ENCODE results near the gene EVPL. TPM values are rescaled to one million over a fixed set of nuclear protein-coding genes. Genes with fewer than 3 reads are reported as not detected.
"Not testable (repeated sequence)": the region's sequence is repeated elsewhere in the genome, so short reads cannot be mapped to it uniquely, and the experiment has no call there.

The EVPL gene
- total RNA-seq, 1 experiment from 2014 or later, result 1.3 TPM

DNA sequence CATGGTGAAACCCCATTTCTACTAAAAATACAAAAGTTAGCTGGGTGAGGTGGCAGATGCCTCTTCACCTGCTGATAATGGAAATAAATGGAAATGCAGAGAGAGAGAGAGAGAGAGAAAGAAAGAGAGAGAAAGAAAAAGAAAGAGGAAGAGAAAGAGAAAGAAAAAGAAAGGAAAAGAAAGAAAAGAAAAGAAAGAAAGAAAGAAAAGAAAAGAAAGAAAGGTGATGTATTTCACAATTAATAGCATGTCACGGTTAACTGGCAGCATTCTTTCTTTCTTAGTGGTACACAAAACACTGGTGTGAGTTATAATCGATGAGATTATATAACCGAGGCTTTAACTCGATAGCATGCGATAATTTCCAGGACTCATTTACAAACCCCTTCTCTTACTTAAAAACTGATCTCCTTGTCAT lies 51.3 kb downstream of the EVPL start (continued):
- TF ChIP-seq, protein P1, sequence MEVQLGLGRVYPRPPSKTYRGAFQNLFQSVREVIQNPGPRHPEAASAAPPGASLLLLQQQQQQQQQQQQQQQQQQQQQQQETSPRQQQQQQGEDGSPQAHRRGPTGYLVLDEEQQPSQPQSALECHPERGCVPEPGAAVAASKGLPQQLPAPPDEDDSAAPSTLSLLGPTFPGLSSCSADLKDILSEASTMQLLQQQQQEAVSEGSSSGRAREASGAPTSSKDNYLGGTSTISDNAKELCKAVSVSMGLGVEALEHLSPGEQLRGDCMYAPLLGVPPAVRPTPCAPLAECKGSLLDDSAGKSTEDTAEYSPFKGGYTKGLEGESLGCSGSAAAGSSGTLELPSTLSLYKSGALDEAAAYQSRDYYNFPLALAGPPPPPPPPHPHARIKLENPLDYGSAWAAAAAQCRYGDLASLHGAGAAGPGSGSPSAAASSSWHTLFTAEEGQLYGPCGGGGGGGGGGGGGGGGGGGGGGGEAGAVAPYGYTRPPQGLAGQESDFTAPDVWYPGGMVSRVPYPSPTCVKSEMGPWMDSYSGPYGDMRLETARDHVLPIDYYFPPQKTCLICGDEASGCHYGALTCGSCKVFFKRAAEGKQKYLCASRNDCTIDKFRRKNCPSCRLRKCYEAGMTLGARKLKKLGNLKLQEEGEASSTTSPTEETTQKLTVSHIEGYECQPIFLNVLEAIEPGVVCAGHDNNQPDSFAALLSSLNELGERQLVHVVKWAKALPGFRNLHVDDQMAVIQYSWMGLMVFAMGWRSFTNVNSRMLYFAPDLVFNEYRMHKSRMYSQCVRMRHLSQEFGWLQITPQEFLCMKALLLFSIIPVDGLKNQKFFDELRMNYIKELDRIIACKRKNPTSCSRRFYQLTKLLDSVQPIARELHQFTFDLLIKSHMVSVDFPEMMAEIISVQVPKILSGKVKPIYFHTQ (CRISPR knock-in tag; IDR thresholded peaks at IDR 0.05), result no peak
- no peak for TF ChIP-seq FOXK1 (CRISPR knock-in tag; IDR thresholded peaks at IDR 0.05)
- TF ChIP-seq, protein P2, sequence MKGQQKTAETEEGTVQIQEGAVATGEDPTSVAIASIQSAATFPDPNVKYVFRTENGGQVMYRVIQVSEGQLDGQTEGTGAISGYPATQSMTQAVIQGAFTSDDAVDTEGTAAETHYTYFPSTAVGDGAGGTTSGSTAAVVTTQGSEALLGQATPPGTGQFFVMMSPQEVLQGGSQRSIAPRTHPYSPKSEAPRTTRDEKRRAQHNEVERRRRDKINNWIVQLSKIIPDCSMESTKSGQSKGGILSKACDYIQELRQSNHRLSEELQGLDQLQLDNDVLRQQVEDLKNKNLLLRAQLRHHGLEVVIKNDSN (CRISPR knock-in tag; IDR thresholded peaks at IDR 0.05), result no peak
- TF ChIP-seq, protein P3, sequence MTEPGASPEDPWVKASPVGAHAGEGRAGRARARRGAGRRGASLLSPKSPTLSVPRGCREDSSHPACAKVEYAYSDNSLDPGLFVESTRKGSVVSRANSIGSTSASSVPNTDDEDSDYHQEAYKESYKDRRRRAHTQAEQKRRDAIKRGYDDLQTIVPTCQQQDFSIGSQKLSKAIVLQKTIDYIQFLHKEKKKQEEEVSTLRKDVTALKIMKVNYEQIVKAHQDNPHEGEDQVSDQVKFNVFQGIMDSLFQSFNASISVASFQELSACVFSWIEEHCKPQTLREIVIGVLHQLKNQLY (CRISPR knock-in tag; IDR thresholded peaks at IDR 0.05), result no peak

DNA sequence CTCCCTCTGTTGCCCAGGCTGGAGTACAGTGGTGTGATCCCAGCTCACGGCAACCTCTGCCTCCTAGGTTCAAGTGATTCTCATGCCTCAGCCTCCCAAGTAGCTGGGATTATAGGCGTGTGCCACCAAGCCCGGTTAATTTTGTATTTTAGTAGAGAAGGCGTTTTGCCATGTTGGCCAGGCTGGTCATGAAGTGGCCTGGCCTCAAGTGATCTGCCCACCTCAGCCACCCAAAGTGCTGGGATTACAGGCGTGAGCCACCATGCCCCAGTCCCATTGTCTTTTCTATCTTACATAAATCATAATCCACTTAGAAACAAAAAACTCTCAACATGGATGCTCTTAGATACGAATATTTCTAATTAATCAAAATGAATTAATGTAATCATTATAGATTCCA lies 51.9 kb downstream of the EVPL start:
- H3K4me1 Mint-ChIP-seq, result peaks cover 28% of the 10 kb centered on the region
- CTCF ChIA-PET, result interaction anchor here (2.1 kb wide), 1 partner anchor 30 kb away, joined by 5 read pairs; no protein-coding TSS in a partner anchor
- H3K27ac Mint-ChIP-seq; H3K9me3 Mint-ChIP-seq; POLR2A ChIA-PET; DNase-seq (ENCODE audit: low spot score); H3K4me3 Mint-ChIP-seq; H3K27me3 Mint-ChIP-seq (ENCODE audit: low read depth); ATAC-seq: not testable (repeated sequence)
- peaks cover 32% of the 10 kb centered on the region for H3K36me3 Mint-ChIP-seq

DNA sequence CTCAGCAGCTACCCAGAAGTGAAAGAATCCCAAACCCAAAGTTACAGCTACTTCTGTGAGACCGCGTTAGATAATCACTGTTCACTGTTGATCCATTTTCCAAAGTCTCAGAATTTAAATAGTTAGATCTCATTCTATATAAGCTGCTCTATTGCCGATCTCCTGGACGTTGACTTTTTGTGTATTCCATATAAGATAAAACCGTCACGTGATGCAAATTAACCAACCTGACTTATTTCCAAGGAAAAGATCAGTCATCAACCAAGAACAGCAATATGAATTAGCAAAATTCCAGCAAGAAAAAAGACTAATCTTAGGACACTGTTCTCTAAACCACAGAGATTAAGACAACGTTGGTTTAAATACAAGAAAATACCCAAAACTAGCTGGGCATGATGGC lies 56.5 kb downstream of the EVPL start:
- Mint-ChIP-seq H3K27ac (peak overlapping the region; percentile 61), H3K4me3 (no peak overlapping the region), H3K27me3 (ENCODE audit: low read depth) (no peaks in the 10 kb centered on the region), H3K9me3 (no peaks in the 10 kb centered on the region), H3K4me1 (peaks cover 2% of the 10 kb centered on the region), H3K36me3 (peaks cover 32% of the 10 kb centered on the region)
- POLR2A ChIA-PET, result no interaction called here
- no peak for ATAC-seq
- no peak for DNase-seq (ENCODE audit: low spot score)
- TF ChIP-seq, protein P4, sequence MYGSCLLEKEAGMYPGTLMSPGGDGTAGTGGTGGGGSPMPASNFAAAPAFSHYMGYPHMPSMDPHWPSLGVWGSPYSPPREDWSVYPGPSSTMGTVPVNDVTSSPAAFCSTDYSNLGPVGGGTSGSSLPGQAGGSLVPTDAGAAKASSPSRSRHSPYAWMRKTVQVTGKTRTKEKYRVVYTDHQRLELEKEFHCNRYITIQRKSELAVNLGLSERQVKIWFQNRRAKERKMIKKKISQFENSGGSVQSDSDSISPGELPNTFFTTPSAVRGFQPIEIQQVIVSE (CRISPR knock-in tag; IDR thresholded peaks at IDR 0.05; ENCODE audit: borderline replicate concordance), result no peak
- TF ChIP-seq HMGA2 (CRISPR knock-in tag; IDR thresholded peaks at IDR 0.05), result no peak
- no peak for TF ChIP-seq EMX1 (CRISPR knock-in tag; IDR thresholded peaks at IDR 0.05)
- TF ChIP-seq, protein P5, sequence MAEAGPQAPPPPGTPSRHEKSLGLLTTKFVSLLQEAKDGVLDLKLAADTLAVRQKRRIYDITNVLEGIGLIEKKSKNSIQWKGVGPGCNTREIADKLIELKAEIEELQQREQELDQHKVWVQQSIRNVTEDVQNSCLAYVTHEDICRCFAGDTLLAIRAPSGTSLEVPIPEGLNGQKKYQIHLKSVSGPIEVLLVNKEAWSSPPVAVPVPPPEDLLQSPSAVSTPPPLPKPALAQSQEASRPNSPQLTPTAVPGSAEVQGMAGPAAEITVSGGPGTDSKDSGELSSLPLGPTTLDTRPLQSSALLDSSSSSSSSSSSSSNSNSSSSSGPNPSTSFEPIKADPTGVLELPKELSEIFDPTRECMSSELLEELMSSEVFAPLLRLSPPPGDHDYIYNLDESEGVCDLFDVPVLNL (CRISPR knock-in tag; IDR thresholded peaks at IDR 0.05; ENCODE audit: borderline replicate concordance, low read depth), result no peak
- TF ChIP-seq, protein P6, sequence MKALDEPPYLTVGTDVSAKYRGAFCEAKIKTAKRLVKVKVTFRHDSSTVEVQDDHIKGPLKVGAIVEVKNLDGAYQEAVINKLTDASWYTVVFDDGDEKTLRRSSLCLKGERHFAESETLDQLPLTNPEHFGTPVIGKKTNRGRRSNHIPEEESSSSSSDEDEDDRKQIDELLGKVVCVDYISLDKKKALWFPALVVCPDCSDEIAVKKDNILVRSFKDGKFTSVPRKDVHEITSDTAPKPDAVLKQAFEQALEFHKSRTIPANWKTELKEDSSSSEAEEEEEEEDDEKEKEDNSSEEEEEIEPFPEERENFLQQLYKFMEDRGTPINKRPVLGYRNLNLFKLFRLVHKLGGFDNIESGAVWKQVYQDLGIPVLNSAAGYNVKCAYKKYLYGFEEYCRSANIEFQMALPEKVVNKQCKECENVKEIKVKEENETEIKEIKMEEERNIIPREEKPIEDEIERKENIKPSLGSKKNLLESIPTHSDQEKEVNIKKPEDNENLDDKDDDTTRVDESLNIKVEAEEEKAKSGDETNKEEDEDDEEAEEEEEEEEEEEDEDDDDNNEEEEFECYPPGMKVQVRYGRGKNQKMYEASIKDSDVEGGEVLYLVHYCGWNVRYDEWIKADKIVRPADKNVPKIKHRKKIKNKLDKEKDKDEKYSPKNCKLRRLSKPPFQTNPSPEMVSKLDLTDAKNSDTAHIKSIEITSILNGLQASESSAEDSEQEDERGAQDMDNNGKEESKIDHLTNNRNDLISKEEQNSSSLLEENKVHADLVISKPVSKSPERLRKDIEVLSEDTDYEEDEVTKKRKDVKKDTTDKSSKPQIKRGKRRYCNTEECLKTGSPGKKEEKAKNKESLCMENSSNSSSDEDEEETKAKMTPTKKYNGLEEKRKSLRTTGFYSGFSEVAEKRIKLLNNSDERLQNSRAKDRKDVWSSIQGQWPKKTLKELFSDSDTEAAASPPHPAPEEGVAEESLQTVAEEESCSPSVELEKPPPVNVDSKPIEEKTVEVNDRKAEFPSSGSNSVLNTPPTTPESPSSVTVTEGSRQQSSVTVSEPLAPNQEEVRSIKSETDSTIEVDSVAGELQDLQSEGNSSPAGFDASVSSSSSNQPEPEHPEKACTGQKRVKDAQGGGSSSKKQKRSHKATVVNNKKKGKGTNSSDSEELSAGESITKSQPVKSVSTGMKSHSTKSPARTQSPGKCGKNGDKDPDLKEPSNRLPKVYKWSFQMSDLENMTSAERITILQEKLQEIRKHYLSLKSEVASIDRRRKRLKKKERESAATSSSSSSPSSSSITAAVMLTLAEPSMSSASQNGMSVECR (CRISPR knock-in tag; IDR thresholded peaks at IDR 0.05; ENCODE audit: borderline replicate concordance), result no peak
- CTCF ChIA-PET, result interaction anchor here (0.7 to 1.0 kb wide), 2 partner anchors 30 to 645 kb away, joined by 3 to 4 read pairs; partner anchors contain the start of gene CDK3

All from WTC11 (cell line).